NCI-H2227 treated with DMSO at 0.1 percent for 48 hours (cell line): Measurements from ENCODE around the gene PCNA.
"Not testable (repeated sequence)": the region's sequence is repeated elsewhere in the genome, so short reads cannot be mapped to it uniquely, and the experiment has no call there.

ENCODE experiments used
- DNase-seq: peaks from one replicate; lab custom pipeline; 2025; lab: John Stamatoyannopoulos, UW

PCNA gene

GRCh38 chr20:5141615-5142014 is 21.9 kb upstream of the PCNA start:
- DNase-seq = no peak

GRCh38 chr20:5140195-5140594 is 20.4 kb upstream of the PCNA start:
- DNase-seq = no peak

DNA sequence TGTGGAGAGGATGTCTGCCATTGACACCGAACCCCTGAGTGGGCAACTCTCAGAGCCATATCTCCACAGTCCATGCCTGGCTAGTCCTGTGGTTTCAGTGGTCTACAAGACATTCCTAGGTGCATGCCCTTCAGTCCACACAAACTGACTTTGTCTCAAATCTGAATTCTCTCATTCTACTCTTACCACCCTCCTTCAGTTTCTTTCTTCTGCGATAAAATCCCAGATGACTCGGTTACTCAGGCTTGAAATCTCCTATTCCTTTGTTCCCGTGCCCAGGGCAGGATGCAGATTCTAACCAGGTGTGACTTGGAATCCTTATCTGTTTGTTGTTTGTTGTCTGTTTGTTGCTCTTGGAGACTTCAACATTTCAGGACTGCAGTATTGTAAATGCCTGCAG is 16.3 kb upstream of the PCNA start:
- no peak for DNase-seq

GRCh38 chr20:5135363-5136012 is 15.7 kb upstream of the PCNA start:
- DNase-seq = no peak

DNA sequence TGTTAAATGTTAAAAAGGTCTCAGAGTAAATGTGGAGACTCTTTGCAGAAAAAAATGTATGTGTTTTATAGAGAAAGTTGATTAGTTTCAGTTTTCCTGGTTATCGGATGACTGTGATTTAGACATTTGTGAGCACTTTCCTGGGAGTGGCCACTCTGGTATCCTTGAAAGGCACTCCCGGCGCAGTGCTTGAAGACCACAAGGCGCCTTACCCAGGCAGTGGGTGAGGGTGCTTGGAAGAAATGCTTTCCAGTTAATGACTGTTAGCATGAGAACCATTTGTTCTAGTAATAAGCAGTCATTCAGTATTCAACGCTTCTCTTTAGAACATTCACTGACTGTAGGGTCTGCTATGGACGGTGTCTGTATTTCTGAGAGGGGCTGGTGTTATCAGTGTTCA is 14.2 kb upstream of the PCNA start:
- no peak for DNase-seq

DNA sequence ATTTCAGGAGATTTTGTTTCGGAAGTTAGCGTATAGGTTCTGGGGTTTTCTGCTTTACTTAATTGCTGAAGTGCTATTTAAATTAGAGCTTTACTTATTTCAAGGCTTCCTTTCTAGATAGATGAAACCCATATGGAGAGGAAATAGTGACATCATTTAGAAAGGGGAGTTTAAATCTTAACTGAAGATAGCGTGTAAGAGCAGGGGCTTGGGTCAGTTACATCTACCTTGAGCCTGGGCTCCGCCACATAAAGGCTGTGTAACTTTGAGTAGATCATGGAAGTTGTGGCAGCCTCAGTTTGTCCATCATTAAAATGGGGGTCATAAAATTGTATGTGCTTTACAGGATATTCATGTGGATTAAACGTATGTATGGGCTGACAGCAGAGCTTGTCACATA is 11.7 kb upstream of the PCNA start:
- DNase-seq = no peak

- no peak for DNase-seq
These were observed 9.1 kb upstream of the PCNA start for GRCh38 chr20:5128886-5129285.

- no peak for DNase-seq
These were observed 8.2 kb upstream of the PCNA start for GRCh38 chr20:5127859-5128424.

- peak; percentile 52 for DNase-seq
These were observed 7.6 kb upstream of the PCNA start for GRCh38 chr20:5127204-5127858.

GRCh38 chr20:5126512-5127203 is 6.9 kb upstream of the PCNA start, which contains the start of gene CDS2:
TSS of gene CDS2 (plus strand) at chr20:5127008. CDS start at chr20:5127093, 85 bp downstream.
- peak; percentile 99 for DNase-seq

DNA sequence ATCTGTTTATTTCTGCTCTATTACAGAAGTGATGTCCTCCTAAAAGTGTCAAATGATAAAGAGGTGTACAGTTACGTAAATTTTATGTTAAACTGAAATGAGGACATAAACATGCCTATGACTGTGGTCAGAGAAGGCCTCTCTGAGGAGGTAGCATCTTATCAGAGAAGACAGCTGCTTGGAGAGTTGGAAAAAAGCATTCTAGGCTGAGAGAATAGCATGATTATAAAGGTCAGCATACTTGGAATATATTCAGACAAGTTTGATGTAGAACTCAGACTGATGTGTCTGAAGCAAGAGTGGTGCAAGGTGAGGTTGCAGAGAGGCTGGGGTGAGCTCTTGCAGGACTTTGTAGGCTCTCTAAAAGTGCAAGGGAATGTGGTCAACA is 3.1 kb upstream of the PCNA start:
- DNase-seq = no peak

DNA sequence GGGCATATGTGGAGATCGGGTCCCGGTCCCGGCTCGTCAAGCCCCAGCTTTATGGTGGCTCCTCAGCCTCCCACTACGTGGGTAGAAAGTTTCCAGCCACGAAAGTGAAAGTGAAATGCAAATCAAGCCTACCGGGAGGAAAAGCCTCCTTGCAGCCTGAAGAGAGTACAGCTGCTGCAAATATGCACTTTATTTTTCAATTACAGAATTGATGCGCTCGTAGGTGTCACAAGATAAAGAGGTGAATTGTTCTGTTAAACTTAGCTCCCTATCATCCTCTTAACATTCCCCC is 373 bp upstream of the PCNA start:
- no peak for DNase-seq

GRCh38 chr20:5119143-5119434 is 669 bp downstream of the PCNA start:
- no peak for DNase-seq

DNA sequence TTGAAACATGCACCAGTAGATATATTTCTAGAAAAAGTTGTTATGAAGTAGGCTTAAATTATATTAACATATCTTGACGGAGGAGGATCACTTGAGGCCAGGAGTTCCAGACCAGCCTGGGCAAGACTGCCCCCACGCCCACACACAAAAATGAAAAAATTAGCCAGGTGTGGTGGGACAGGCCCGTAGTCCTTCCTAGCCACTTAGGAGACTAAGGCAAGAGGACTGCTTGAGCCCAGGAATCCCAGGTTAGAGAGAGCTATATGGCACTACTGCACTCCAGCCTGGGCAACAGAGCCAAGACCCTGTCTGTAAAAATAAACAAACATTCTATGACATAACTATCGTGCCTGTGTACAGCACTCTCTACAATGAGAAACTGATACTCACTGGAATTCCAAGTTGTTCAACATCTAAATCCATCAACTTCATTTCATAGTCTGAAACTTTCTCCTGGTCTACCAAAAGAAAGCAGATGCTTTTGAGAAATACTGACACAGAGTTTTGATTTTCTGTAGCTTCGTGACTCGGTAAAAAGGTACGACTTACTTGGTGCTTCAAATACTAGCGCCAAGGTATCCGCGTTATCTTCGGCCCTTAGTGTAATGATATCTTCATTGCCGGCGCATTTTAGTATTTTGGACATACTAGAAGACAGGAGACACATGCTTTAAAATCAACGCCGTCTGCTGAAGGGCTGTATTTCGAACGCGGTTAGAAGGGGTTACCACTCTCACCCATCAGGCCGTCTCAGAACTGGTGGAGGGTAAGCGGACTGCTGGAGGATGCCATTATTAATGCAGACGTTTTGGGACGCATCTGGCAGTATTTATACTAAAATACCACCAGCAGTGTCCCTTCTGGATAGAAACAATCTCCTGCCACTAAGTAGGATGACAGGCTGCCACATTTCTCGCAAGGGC is 1.3 kb downstream of the PCNA start:
- no peak for DNase-seq

DNA sequence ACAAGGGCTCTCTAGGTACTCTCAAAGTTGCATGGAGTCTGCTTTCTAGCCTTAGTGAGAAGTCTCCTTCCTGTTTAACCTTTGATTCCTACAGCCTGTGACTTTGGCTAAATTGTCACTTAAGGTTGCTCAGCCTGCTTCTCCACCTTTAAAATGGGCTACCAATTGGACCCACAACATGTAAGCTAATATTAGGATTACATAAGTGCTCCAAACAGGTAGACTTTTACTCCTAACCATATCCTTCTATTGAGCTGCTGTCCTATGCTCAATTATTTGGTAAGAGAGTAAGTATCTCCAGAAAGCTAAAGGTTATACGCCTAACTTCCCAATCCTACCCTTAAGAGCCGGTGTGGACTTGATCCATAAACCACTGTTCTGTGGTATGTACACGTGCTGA is 2.9 kb downstream of the PCNA start:
- no peak for DNase-seq

DNA sequence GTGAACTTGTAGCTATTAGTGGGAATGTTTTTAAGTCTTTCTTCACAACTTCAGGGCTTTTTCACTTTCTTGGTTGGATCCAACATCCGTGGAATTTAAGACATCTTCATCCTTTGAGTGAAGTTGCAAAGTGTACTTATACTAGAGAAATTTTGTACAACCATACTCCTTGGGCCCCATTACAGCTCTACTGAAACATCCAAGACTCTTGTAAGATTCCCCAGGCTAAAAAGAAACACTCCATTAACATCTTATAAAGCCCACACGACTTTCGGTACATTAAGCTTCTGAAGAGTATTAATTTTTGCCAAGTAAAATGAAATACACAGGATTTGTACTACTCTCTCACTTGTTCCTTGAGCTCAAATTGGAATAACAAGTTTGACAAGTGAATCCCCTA is 5.4 kb downstream of the PCNA start:
- no peak for DNase-seq

GRCh38 chr20:5113615-5113986 is 6.2 kb downstream of the PCNA start:
- DNase-seq = peak; percentile 55

- no peak for DNase-seq
These were observed 10.5 kb downstream of the PCNA start for GRCh38 chr20:5109276-5109675.

DNA sequence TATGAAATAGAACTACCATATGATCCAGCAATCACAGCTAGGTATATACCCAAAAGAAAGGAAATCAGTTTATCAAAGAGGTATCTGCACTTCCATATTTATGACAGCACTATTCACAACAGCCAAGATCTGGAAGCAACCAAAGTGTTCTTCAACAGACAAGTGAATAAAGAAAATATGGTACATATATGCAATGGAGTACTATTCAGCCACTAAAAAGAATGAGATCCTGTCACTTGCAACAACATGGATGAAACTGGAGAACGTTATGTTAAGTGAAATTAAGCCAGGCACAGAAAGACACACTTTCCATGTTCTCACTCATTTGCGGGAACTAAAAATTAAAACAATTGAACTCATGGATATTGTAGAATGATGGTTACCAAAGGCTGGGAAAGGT is 15.3 kb downstream of the PCNA start:
- DNase-seq = no peak

- peak; percentile 48 for DNase-seq
These were observed 18.9 kb downstream of the PCNA start for GRCh38 chr20:5100684-5101347.

DNA sequence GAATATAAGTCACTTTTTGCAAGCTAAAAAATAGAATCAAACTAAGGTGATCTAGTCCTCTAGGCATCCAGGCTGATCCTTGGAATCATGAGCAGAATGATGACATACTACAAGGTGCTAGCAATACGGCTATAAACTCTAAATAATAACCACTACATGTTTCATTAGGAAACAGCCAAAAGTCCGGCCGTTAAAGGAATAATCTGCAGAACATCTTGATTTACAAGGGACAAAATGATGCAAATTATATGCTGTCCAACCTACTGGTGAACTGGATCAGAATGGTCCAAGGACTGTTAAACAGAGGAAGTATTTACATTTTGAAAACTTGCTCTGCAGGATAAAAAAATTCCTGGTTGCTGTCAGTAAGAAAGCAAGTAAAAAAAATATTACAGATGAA is 19.8 kb downstream of the PCNA start:
- DNase-seq = not testable (repeated sequence)

GRCh38 chr20:5099009-5099408 is 20.7 kb downstream of the PCNA start:
- not testable (repeated sequence) for DNase-seq
